ENCODE measurements around the gene PARD3. TPM values are rescaled to one million over a fixed set of nuclear protein-coding genes. Genes with fewer than 3 reads are reported as not detected.

The PARD3 gene
- total and polyA plus RNA-seq, 2 experiments from 2014 or later: 6.3 to 21.2 TPM

DNA sequence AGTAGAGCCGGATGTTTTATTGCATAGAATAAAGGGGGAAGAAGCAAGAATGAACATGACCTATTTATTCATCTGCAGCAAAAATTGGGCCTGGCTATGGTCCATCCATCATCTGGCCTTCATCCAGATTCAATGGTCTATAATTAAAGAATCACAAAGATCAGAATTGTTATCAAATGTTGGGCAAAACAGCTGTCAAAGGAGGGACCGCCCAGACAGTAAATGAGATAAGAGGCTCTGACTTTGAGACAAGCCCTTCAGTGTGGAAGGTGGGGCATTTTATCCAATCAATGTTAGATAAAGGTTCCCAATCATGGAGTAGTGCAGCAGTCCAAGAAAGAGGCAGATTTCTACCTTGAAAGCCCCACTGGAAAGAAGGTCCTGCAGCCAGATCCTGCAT lies 153.5 kb downstream of the PARD3 start:
- Histone ChIP-seq H3K4me3 (no peak overlapping the region), H3K4me2 (ENCODE audit: unreplicated experiment) (no peak overlapping the region), H4K20me1 (ENCODE audit: insufficient read depth) (no peaks in the 10 kb centered on the region), H3K4me1 (ENCODE audit: insufficient read depth) (no peaks in the 10 kb centered on the region), H3K9me3 (ENCODE audit: low read depth) (no peaks in the 10 kb centered on the region), H3K36me3 (ENCODE audit: low read depth) (no peaks in the 10 kb centered on the region), H2AFZ (no peak overlapping the region), H3K9ac (no peak overlapping the region), H3K79me2 (ENCODE audit: insufficient read depth) (peaks cover 22% of the 10 kb centered on the region; the same call in 1 of the 2 replicates), H3K27ac (no peak overlapping the region), H3K27me3 (replicated peaks; ENCODE audit: insufficient read depth) (no peaks in the 10 kb centered on the region), H3K9me2 (ENCODE audit: insufficient read depth) (no peaks in the 10 kb centered on the region), H3F3A (ENCODE audit: insufficient read depth) (no peaks in the 10 kb centered on the region)
- in situ Hi-C loops (cut with MboI): loop anchor here (25.0 kb wide), 1 partner anchor 551 kb away; no protein-coding TSS in a partner anchor
- 96 to 100% methylated on average over 2 of the region's 2 CpGs for WGBS, 2 experiments (ENCODE audit: low coverage in 1 of 2, low lambda C conversion rate in 2 of 2, missing lambda C conversion rate in 2 of 2)
- TF ChIP-seq EZH2 (IDR thresholded peaks at IDR 0.05; ENCODE audit: insufficient read depth, poor library complexity, severe bottlenecking): no peak
- no peak for TF ChIP-seq EZH2phosphoT487 (IDR thresholded peaks at IDR 0.05; ENCODE audit: insufficient read depth, low read depth)
- no peak for DNase-seq

DNA sequence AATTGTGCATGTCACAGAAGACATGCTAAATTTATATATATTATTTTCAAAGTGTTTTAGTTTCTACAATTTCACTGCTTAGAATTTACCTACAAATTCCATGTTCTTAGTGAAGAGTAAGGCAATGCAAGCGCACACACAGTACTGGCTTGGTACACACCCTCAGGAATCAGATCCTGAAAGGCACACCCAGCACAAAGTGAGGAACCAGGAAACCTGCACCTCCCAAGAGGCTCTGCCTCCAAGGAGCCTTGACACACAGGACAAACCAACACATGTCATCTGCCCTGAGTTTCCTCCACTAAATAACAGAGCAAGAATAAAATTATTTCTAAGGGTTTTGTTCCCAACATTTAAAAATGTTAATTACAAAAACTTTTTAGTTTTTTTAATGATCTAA lies 156.2 kb downstream of the PARD3 start:
- 92 to 100% methylated on average over 1 of the region's 1 CpG for WGBS, 2 experiments (ENCODE audit: low coverage in 1 of 2, low lambda C conversion rate in 2 of 2, missing lambda C conversion rate in 2 of 2)
- Histone ChIP-seq H3K9ac (no peak overlapping the region), H3K4me2 (ENCODE audit: unreplicated experiment) (no peak overlapping the region), H4K20me1 (ENCODE audit: insufficient read depth) (peaks cover 3% of the 10 kb centered on the region; the same call in 1 of the 2 replicates), H3F3A (ENCODE audit: insufficient read depth) (no peaks in the 10 kb centered on the region), H3K27me3 (replicated peaks; ENCODE audit: insufficient read depth) (no peaks in the 10 kb centered on the region), H3K4me3 (no peak overlapping the region), H3K9me3 (ENCODE audit: low read depth) (no peaks in the 10 kb centered on the region), H3K4me1 (ENCODE audit: insufficient read depth) (0 out of 2 replicates have a peak, but pooled peaks cover 3% of the 10 kb centered on the region), H3K9me2 (ENCODE audit: insufficient read depth) (no peaks in the 10 kb centered on the region), H3K79me2 (ENCODE audit: insufficient read depth) (peaks cover 39% of the 10 kb centered on the region), H3K36me3 (ENCODE audit: low read depth) (no peaks in the 10 kb centered on the region), H3K27ac (no peak overlapping the region), H2AFZ (no peak overlapping the region)
- no peak for DNase-seq
- in situ Hi-C loops (cut with MboI): loop anchor here (25.0 kb wide), 1 partner anchor 553 kb away; no protein-coding TSS in a partner anchor
- TF ChIP-seq EZH2 (IDR thresholded peaks at IDR 0.05; ENCODE audit: insufficient read depth, poor library complexity, severe bottlenecking) (no peak), EZH2phosphoT487 (IDR thresholded peaks at IDR 0.05; ENCODE audit: insufficient read depth, low read depth) (no peak)

DNA sequence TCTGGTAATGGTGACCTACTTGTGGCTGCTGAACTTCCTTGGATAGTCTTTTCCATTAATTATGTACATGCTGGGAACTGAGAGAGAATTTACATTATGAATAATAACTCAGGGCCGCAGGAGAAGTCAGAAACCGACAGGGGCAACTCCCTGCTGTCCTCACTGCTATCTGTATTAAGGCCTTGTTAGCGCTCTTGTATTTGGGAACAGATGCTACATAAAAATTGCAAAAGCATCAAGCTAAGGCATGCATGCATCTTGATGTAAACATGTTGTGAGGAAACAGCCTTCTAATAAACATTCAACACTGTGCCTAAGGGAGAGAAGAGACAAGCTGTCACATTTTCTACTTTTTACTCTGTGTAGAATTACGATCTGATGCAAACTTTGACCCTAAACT lies 158.4 kb downstream of the PARD3 start:
- Histone ChIP-seq H3K9me2 (ENCODE audit: insufficient read depth) (no peaks in the 10 kb centered on the region), H3F3A (ENCODE audit: insufficient read depth) (no peaks in the 10 kb centered on the region), H3K9me3 (ENCODE audit: low read depth) (no peaks in the 10 kb centered on the region), H3K27ac (no peak overlapping the region), H3K4me2 (ENCODE audit: unreplicated experiment) (no peak overlapping the region), H3K36me3 (ENCODE audit: low read depth) (no peaks in the 10 kb centered on the region), H3K4me3 (no peak overlapping the region), H3K27me3 (replicated peaks; ENCODE audit: insufficient read depth) (no peaks in the 10 kb centered on the region), H2AFZ (no peak overlapping the region), H3K79me2 (ENCODE audit: insufficient read depth) (peaks cover 52% of the 10 kb centered on the region), H3K9ac (no peak overlapping the region), H4K20me1 (ENCODE audit: insufficient read depth) (peaks cover 3% of the 10 kb centered on the region; the same call in 1 of the 2 replicates), H3K4me1 (ENCODE audit: insufficient read depth) (0 out of 2 replicates have a peak, but pooled peaks cover 3% of the 10 kb centered on the region)
- TF ChIP-seq EZH2 (IDR thresholded peaks at IDR 0.05; ENCODE audit: insufficient read depth, poor library complexity, severe bottlenecking) (no peak), EZH2phosphoT487 (IDR thresholded peaks at IDR 0.05; ENCODE audit: insufficient read depth, low read depth) (no peak)
- 80% methylated on average over 4 of the region's 4 CpGs for WGBS, 2 experiments (ENCODE audit: low coverage in 1 of 2, low lambda C conversion rate in 2 of 2, missing lambda C conversion rate in 2 of 2)
- DNase-seq: no peak
- in situ Hi-C loops (cut with MboI): loop anchor here (25.0 kb wide), 1 partner anchor 556 kb away; no protein-coding TSS in a partner anchor

DNA sequence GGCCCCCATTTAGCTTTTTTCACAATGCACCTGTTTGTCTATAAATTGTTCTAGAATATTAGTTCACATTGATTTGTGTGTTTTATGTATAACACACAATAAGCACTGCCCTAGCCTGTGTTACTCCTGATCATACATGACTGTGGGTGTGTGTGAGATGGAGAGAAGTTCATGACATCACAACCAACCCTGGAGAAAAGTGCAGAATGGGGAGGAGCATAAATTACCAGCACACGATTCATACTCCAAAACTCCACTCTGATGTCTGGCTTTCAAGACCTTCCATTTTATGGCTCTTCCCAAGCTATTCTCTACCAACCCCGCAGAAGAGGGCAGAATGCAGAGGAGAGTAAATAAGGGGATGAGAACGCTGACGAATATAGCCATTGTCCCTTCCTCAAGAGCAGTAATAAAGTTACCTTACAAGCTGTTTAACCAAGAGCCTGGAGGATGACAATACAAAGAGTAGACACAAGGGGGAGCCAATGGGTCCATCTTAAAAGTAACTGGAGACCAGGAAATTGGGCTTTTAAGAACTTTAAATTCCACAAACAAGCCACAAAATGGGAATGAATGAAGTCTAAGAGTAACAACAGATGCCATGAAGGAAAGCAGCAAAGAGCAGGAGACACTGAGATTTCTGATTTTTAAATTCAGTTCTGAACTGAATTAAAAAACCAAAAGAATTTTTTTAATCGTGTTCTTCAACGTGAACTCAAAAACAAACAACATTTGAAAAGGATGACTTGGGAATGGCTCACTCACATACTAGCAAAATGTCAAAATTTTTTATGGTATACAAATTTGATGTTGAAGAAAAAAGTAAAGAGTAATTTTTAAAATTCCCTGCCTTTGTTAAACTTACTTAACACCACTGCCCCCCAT lies 159.6 kb downstream of the PARD3 start:
- Histone ChIP-seq H3K9me2 (ENCODE audit: insufficient read depth) (no peaks in the 10 kb centered on the region), H4K20me1 (ENCODE audit: insufficient read depth) (peaks cover 3% of the 10 kb centered on the region; the same call in 1 of the 2 replicates), H3K36me3 (ENCODE audit: low read depth) (no peaks in the 10 kb centered on the region), H3K9me3 (ENCODE audit: low read depth) (no peaks in the 10 kb centered on the region), H2AFZ (no peak overlapping the region), H3K4me3 (no peak overlapping the region), H3K79me2 (ENCODE audit: insufficient read depth) (peaks cover 48% of the 10 kb centered on the region), H3K27me3 (replicated peaks; ENCODE audit: insufficient read depth) (no peaks in the 10 kb centered on the region), H3K9ac (no peak overlapping the region), H3K4me1 (ENCODE audit: insufficient read depth) (0 out of 2 replicates have a peak, but pooled peaks cover 3% of the 10 kb centered on the region), H3K4me2 (ENCODE audit: unreplicated experiment) (peak overlapping the region; percentile 62), H3F3A (ENCODE audit: insufficient read depth) (no peaks in the 10 kb centered on the region), H3K27ac (no peak overlapping the region)
- WGBS, 2 experiments (ENCODE audit: low coverage in 1 of 2, low lambda C conversion rate in 2 of 2, missing lambda C conversion rate in 2 of 2): 42 to 43% methylated on average over 6 of the region's 6 CpGs
- in situ Hi-C loops (cut with MboI): loop anchor here (25.0 kb wide), 1 partner anchor 557 kb away; no protein-coding TSS in a partner anchor
- DNase-seq: peak; percentile 72
- TF ChIP-seq EZH2phosphoT487 (IDR thresholded peaks at IDR 0.05; ENCODE audit: insufficient read depth, low read depth) (no peak), EZH2 (IDR thresholded peaks at IDR 0.05; ENCODE audit: insufficient read depth, poor library complexity, severe bottlenecking) (no peak)
